Endothelial cell of umbilical vein (primary cell): ENCODE results near the gene DCC. TPM values are rescaled to one million over a fixed set of nuclear protein-coding genes. Genes with fewer than 3 reads are reported as not detected.

Source experiments
- BruUV-seq: library from RNA; stranded (reverse); fragments of 400-500 nt; replicated peaks from 2 replicates; lab custom pipeline; 2021; lab: Mats Ljungman, UMichigan
- CTCF ChIA-PET: fragments of 300-600, 350-600 bp; sonication (Branson Sonifier 250); formaldehyde crosslinking; loops from one replicate; lab custom pipeline; 2021; ENCODE audit warnings: antibody characterized with exemption, inconsistent platforms; lab: Charles Lee
- POLR2A ChIA-PET: fragments of 300-600, 350-600 bp; sonication (Branson Sonifier 250); formaldehyde crosslinking; loops from one replicate; lab custom pipeline; 2021; ENCODE audit warnings: antibody characterized with exemption, inconsistent platforms; lab: Charles Lee
- DNase-seq: peaks from one replicate; pipeline ENCODE4 v3.0.0-alpha.2; 2011; ENCODE audit warnings: low read depth, low spot score
- FAIRE-seq: peaks from 2 replicates; lab custom pipeline; 2011; peaks lifted over from hg19 to GRCh38; lab: Jason Lieb, UNC
- H2AFZ ChIP-seq: 2 replicates; pipeline ENCODE4 v1.6.0; 2012; ENCODE audit warnings: low read depth, low read length, control low read depth, inconsistent platforms
- H3K27ac ChIP-seq: 2 replicates; pipeline ENCODE4 v1.5.1; 2011; ENCODE audit warnings: low read depth, mild to moderate bottlenecking, control low read depth, low read length, moderate library complexity; ENCODE audit not compliant: insufficient read depth
- H3K27me3 ChIP-seq, 2 experiments: 2 replicates each; pipeline versions ENCODE4 v1.6.0 to v1.6.1; 2011; ENCODE audit warnings: low read length in 2 of 2, mixed read lengths in 1 of 2; ENCODE audit not compliant: control insufficient read depth in 2 of 2, insufficient read depth in 2 of 2
- H3K36me3 ChIP-seq, 2 experiments: 2 replicates in 1 of 2; 3 replicates in 1 of 2; pipeline ENCODE4 v1.5.1; 2011; ENCODE audit warnings: low read length in 2 of 2, mild to moderate bottlenecking in 1 of 2, moderate library complexity in 1 of 2; ENCODE audit not compliant: control insufficient read depth in 2 of 2, insufficient read depth in 2 of 2; ENCODE audit errors: extremely low read depth in 1 of 2
- H3K4me1 ChIP-seq: 3 replicates; pipeline ENCODE4 v1.5.1; 2011; ENCODE audit warnings: mild to moderate bottlenecking, low read length; ENCODE audit not compliant: control insufficient read depth, insufficient read depth; ENCODE audit errors: extremely low read depth
- H3K4me2 ChIP-seq: 2 replicates; pipeline ENCODE4 v1.6.1; 2011; ENCODE audit warnings: low read length, control low read depth, mixed read lengths; ENCODE audit not compliant: insufficient read depth
- H3K4me3 ChIP-seq, 3 experiments: fragments of 200-600 bp in 1 of 3; sonication (generic), shearing (Covaris generic) in 1 of 3; replicated peaks in 1 of 3; 2 replicates each; pipeline ENCODE4 v1.5.1; 2011 to 2016; ENCODE audit warnings: control low read depth in 3 of 3, low read length in 3 of 3, mild to moderate bottlenecking in 2 of 3, inconsistent platforms in 1 of 3, low read depth in 1 of 3, moderate library complexity in 1 of 3; ENCODE audit not compliant: insufficient read depth in 1 of 3
- H3K79me2 ChIP-seq: 2 replicates; pipeline ENCODE4 v1.6.0; 2012; ENCODE audit warnings: low read length, inconsistent platforms; ENCODE audit not compliant: control insufficient read depth, insufficient read depth
- H3K9ac ChIP-seq: replicated peaks from 2 replicates; pipeline ENCODE3; 2011; ENCODE audit warnings: low read length, control low read depth; ENCODE audit not compliant: insufficient read depth; ENCODE audit errors: extremely low read depth
- H3K9me1 ChIP-seq: replicated peaks from 3 replicates; pipeline ENCODE4 v1.6.0; 2011; ENCODE audit warnings: mild to moderate bottlenecking, low read length; ENCODE audit not compliant: control insufficient read depth, insufficient read depth; ENCODE audit errors: extremely low read depth
- H3K9me3 ChIP-seq: replicated peaks from 2 replicates; pipeline ENCODE4 v1.5.1; 2012; ENCODE audit warnings: low read length, inconsistent platforms; ENCODE audit not compliant: control insufficient read depth, insufficient read depth
- H4K20me1 ChIP-seq: replicated peaks from 2 replicates; pipeline ENCODE3; 2011; ENCODE audit warnings: mild to moderate bottlenecking, low read length; ENCODE audit not compliant: control insufficient read depth, insufficient read depth; ENCODE audit errors: extremely low read depth
- EZH2 ChIP-seq: IDR thresholded peaks from 2 replicates; pipeline ENCODE4 v1.6.1; 2012; ENCODE audit warnings: borderline replicate concordance, low read depth, mild to moderate bottlenecking, moderate library complexity, low read length, inconsistent platforms; ENCODE audit not compliant: severe bottlenecking
- FOS ChIP-seq: IDR thresholded peaks from 2 replicates; pipeline ENCODE4 v1.6.1; 2011; ENCODE audit warnings: mild to moderate bottlenecking, low read length, moderate library complexity, borderline replicate concordance; ENCODE audit not compliant: insufficient read depth
- GATA2 ChIP-seq: IDR thresholded peaks from 2 replicates; pipeline ENCODE4 v1.7.0; 2011; ENCODE audit warnings: low read depth, mild to moderate bottlenecking, moderate library complexity, mixed read lengths, low read length; ENCODE audit not compliant: insufficient read length, insufficient read depth
- JUN ChIP-seq: IDR thresholded peaks from 2 replicates; pipeline ENCODE4 v1.6.1; 2011; ENCODE audit warnings: borderline replicate concordance, low read depth; ENCODE audit not compliant: insufficient read length, insufficient read depth
- MYC ChIP-seq: IDR thresholded peaks from one replicate; pipeline ENCODE4 v1.6.1; 2011; ENCODE audit warnings: mild to moderate bottlenecking, low read depth, low read length
- POLR2A ChIP-seq: IDR thresholded peaks from 2 replicates; pipeline ENCODE4 v1.6.1; 2012; ENCODE audit warnings: low read depth, mild to moderate bottlenecking, control low read depth, low read length
- POLR2AphosphoS5 ChIP-seq: IDR thresholded peaks from 2 replicates; pipeline ENCODE4 v1.6.1; 2012; ENCODE audit warnings: low read depth, mild to moderate bottlenecking, control low read depth, low read length, moderate library complexity; ENCODE audit not compliant: insufficient read depth
- dilution Hi-C: fragments of 300-500 bp; cut with MboI; formaldehyde crosslinking; loops from one replicate; pipeline ENCODE4 v1.15.0; 2019; ENCODE audit warnings: low sequenced_read_pairs; ENCODE audit not compliant: extremely low pct_ligation_motif_present
- intact Hi-C: fragments of 100-400 bp; cut with micrococcal nuclease; formaldehyde crosslinking; loops from one replicate; pipeline ENCODE4 v1.10.0; 2022
- polyA plus RNA-seq, 4 experiments: library from polyadenylated mRNA; depleted of rRNA in 3 of 4; stranded (reverse) in 3 of 4; unstranded in 1 of 4; fragments of >200 nt; gene quantifications; 2 replicates each; pipeline versions ENCODE4 v1.2.1 to v1.2.3, GENCODE V29; 2011 to 2012; ENCODE audit warnings: missing spikeins in 1 of 4
- total RNA-seq: library from RNA; stranded (reverse); gene quantifications from 2 replicates; pipeline ENCODE4 v1.2.3, GENCODE V29; 2021
- TF ChIP-seq, protein P1 (sequence below), 2 donors: IDR thresholded peaks; 1 replicate in 1 of 2; 2 replicates in 1 of 2; pipeline ENCODE4 v1.5.1; 2011; ENCODE audit warnings: low read length in 2 of 2, mild to moderate bottlenecking in 2 of 2, moderate library complexity in 2 of 2, control low read depth in 1 of 2, inconsistent platforms in 1 of 2, low read depth in 1 of 2; ENCODE audit not compliant: insufficient read depth in 1 of 2; ENCODE audit errors: extremely low read depth in 1 of 2

DCC gene
- total and polyA plus RNA-seq, 2 donors (not counting 3 experiments of a cell fraction or from before 2014, with no cell fraction given), result not detected

DNA sequence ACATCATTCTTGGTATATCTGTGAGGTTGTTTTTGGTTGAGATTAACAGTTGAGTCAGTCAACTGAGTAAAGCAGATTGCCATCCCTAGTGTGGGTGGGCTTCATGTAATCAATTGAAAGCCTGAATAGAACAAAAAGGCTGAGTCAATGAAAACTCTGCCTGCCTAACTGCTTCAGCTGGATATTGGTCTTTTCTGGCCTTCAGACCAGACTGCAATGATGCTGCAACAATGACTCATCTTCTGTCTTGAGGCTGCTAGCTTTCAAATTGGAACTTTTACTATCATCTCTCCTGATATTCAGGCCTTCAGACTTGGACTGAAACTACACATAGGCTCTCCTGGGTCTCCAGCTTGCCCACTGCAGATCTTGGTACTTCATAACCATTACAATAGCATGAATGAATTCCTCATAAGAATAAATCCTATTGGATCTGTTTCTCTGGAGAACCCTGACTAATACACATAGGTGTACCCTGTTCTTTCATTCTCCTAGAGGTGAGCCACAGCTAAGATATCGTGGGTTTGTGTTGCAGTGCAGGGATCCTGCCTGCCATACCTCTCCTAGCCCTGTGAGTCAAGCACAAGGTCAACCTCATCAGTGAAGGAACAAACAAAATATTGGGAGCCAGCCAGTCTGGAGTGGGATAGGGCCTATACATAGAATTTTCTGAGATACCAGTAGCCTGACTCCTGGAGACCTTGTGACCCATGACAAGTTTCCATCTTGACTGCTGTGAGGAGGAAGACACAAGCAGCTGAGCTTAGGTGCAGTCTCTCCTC, 473.8 kb downstream of the DCC start:
- DNase-seq, result no peak
- H3K79me2 ChIP-seq, result no peaks in the 10 kb centered on the region
- H4K20me1 ChIP-seq, result no peaks in the 10 kb centered on the region
- H3K4me3 ChIP-seq, result no peak overlapping the region
- H3K27ac ChIP-seq, result no peak overlapping the region
- H3K9me3 ChIP-seq, result no peaks in the 10 kb centered on the region
- no peak overlapping the region for H3K9ac ChIP-seq
- no peak overlapping the region for H3K4me2 ChIP-seq
- ChIA-PET POLR2A (no interaction called here), CTCF (no interaction called here)
- no peak for FAIRE-seq
- intact Hi-C loops (no loop called here), dilution Hi-C loops (no loop called here)
- H2AFZ ChIP-seq, result no peak overlapping the region
- H3K4me1 ChIP-seq, result no peaks in the 10 kb centered on the region
- H3K36me3 ChIP-seq, result no peaks in the 10 kb centered on the region
- no peaks in the 10 kb centered on the region for H3K9me1 ChIP-seq
- no peaks in the 10 kb centered on the region for H3K27me3 ChIP-seq
- BruUV-seq, result no TSS peak
- TF ChIP-seq GATA2 (no peak), EZH2 (no peak)

DNA sequence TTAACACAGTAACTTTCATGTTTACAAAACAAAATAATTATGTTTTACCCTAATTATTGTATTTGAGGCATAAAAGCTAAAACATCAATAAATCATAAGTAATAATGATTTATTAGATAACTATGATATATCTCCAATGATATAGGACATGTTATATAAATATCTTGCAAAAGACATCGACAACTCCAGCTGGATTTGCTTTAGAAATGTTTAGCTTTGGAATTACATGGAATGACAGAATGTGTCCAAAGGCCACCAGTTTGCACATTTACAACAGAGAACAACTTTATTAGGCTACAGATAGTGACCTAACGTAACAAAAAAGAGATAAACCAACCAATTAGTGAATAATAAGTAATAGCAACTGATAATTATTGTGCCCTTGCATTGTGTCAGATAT, 475.7 kb downstream of the DCC start:
- FAIRE-seq (no peak), DNase-seq (no peak)
- ChIA-PET POLR2A (no interaction called here), CTCF (no interaction called here)
- no TSS peak for BruUV-seq
- Histone ChIP-seq H4K20me1 (no peaks in the 10 kb centered on the region), H3K79me2 (no peaks in the 10 kb centered on the region), H3K9me3 (no peaks in the 10 kb centered on the region), H3K9ac (no peak overlapping the region), H2AFZ (no peak overlapping the region), H3K9me1 (no peaks in the 10 kb centered on the region), H3K36me3 (no peaks in the 10 kb centered on the region), H3K27me3 (no peaks in the 10 kb centered on the region), H3K4me2 (no peak overlapping the region), H3K4me3 (no peak overlapping the region), H3K27ac (no peak overlapping the region), H3K4me1 (no peaks in the 10 kb centered on the region)
- intact Hi-C loops, result no loop called here
- dilution Hi-C loops, result no loop called here
- TF ChIP-seq, protein P1, sequence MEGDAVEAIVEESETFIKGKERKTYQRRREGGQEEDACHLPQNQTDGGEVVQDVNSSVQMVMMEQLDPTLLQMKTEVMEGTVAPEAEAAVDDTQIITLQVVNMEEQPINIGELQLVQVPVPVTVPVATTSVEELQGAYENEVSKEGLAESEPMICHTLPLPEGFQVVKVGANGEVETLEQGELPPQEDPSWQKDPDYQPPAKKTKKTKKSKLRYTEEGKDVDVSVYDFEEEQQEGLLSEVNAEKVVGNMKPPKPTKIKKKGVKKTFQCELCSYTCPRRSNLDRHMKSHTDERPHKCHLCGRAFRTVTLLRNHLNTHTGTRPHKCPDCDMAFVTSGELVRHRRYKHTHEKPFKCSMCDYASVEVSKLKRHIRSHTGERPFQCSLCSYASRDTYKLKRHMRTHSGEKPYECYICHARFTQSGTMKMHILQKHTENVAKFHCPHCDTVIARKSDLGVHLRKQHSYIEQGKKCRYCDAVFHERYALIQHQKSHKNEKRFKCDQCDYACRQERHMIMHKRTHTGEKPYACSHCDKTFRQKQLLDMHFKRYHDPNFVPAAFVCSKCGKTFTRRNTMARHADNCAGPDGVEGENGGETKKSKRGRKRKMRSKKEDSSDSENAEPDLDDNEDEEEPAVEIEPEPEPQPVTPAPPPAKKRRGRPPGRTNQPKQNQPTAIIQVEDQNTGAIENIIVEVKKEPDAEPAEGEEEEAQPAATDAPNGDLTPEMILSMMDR (IDR thresholded peaks at IDR 0.05; ENCODE audit: extremely low read depth in 1 of 2, insufficient read depth in 1 of 2, low read depth in 1 of 2, low read length in 2 of 2), result no peak
- TF ChIP-seq GATA2 (no peak), POLR2AphosphoS5 (no peak), MYC (no peak), POLR2A (no peak), EZH2 (no peak), JUN (no peak), FOS (no peak)
